Measurements from ENCODE around the gene IKZF3.

The IKZF3 gene

DNA sequence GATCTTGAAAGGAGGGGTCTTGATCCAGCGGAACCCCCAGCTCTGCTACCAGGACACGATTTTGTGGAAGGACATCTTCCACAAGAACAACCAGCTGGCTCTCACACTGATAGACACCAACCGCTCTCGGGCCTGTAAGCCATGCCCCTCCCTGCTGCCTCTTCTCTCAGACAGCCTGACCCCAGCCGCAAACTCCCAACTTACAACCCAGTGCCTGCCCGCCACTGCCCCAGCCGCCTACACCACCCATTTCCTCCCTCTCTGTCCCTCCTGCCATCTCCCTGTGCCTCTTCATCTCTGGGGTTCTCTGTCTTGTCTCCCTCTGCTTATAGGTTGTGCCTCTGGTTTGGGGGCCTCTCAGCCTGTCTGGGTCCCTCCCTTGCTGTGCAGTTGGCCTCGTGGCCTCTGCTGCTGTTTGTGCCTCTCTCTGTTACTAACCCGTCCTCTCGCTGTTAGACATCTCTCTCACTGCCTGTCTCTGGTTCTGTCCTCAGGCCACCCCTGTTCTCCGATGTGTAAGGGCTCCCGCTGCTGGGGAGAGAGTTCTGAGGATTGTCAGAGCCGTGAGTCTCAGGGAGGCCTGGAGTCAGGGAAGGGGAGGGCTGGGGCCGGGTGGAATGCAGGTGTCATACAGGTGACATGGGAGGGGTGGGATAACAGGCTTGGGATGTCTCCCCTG is 154.7 kb downstream of the IKZF3 start:
- Histone ChIP-seq H3K27ac (ENCODE audit: low read length) (no peak overlapping the region), H2AFZ (ENCODE audit: low read length) (no peak overlapping the region), H3K36me3 (replicated peaks; ENCODE audit: insufficient read depth, low read length) (no peaks in the 10 kb centered on the region), H3K79me2 (ENCODE audit: low read length) (no peaks in the 10 kb centered on the region), H3K27me3 (replicated peaks; ENCODE audit: insufficient read depth, low read length) (no peaks in the 10 kb centered on the region), H3K4me1 (ENCODE audit: low read length) (peaks cover 10% of the 10 kb centered on the region), H3K9ac (ENCODE audit: low read length) (no peak overlapping the region), H3K9me3 (replicated peaks; ENCODE audit: insufficient read depth, low read length) (no peaks in the 10 kb centered on the region), H4K20me1 (ENCODE audit: insufficient read depth, low read length) (no peaks in the 10 kb centered on the region), H3F3A (ENCODE audit: insufficient read depth, low read length) (no peaks in the 10 kb centered on the region), H3K9me2 (replicated peaks; ENCODE audit: insufficient read depth, low read length) (no peaks in the 10 kb centered on the region), H3K4me3 (ENCODE audit: low read length) (no peak overlapping the region), H3K4me2 (ENCODE audit: low read depth, low read length) (no peak overlapping the region)
- TF ChIP-seq, protein P1, sequence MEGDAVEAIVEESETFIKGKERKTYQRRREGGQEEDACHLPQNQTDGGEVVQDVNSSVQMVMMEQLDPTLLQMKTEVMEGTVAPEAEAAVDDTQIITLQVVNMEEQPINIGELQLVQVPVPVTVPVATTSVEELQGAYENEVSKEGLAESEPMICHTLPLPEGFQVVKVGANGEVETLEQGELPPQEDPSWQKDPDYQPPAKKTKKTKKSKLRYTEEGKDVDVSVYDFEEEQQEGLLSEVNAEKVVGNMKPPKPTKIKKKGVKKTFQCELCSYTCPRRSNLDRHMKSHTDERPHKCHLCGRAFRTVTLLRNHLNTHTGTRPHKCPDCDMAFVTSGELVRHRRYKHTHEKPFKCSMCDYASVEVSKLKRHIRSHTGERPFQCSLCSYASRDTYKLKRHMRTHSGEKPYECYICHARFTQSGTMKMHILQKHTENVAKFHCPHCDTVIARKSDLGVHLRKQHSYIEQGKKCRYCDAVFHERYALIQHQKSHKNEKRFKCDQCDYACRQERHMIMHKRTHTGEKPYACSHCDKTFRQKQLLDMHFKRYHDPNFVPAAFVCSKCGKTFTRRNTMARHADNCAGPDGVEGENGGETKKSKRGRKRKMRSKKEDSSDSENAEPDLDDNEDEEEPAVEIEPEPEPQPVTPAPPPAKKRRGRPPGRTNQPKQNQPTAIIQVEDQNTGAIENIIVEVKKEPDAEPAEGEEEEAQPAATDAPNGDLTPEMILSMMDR (IDR thresholded peaks at IDR 0.05; ENCODE audit: low read length) = no peak
- TF ChIP-seq EZH2 (optimal IDR thresholded peaks at IDR 0.05; ENCODE audit: low read depth, low read length) = no peak
- no peak for TF ChIP-seq EZH2phosphoT487 (IDR thresholded peaks at IDR 0.05; ENCODE audit: low read length)
- no peak for DNase-seq

Data from MM.1S (cell line).